ENCODE data around the gene GPSM1. TPM values are rescaled to one million over a fixed set of nuclear protein-coding genes. Genes with fewer than 3 reads are reported as not detected.
"Not testable (repeated sequence)": the region's sequence is repeated elsewhere in the genome, so short reads cannot be mapped to it uniquely, and the experiment has no call there.

The GPSM1 gene
- total RNA-seq, 6 experiments from 2014 or later, result 1.3 to 4.8 (median 4.1) TPM

DNA sequence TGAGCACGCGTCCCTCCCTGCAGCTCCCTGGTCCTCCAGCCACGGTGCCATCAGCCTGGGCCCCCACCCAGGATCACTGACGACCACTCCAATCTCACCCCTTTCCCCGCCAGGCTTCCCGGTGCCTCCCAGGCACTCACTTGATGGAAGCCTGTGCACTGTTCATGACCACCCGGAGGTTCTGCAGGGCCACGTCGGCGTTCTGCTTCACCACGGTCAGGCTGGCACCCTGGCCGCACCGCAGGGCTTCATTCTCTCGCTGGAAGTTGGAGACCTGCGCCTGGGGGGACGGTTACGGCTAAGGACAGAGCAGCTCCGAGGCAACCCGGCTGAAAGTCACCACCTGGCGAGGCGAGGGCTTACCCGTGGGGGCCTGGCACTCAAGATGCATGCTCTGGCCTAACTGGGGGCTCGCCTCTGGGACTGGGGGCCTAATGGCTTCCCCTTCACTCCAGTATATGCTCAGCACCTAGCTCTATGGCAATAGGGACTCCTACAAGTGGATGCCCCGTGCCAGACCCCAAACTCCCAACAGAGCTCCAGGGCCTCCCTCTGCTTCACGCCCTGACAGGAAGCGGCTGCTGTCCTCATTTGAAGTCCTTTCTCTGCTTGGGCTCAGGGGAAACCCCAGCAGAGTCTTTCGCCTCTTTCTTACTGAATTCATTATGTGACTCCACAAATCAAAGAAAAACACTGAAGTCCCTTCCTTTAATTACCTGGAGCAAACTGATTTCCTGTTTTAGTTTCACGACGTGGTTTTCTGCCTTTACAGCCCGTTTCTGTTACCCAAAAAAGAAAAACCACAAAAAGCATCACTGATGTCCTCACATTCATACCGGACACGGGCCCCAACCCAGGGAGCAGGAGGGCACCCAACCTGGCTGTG lies 76.8 kb downstream of the GPSM1 start:
- ATAC-seq (no peak), DNase-seq (no peak)
- WGBS (ENCODE audit: insufficient coverage, low coverage, low lambda C conversion rate, missing lambda C conversion rate), result 80% methylated on average over 15 of the region's 32 CpGs
- no peak for TF ChIP-seq POLR2A (IDR thresholded peaks at IDR 0.05)
- TF ChIP-seq, protein P1, sequence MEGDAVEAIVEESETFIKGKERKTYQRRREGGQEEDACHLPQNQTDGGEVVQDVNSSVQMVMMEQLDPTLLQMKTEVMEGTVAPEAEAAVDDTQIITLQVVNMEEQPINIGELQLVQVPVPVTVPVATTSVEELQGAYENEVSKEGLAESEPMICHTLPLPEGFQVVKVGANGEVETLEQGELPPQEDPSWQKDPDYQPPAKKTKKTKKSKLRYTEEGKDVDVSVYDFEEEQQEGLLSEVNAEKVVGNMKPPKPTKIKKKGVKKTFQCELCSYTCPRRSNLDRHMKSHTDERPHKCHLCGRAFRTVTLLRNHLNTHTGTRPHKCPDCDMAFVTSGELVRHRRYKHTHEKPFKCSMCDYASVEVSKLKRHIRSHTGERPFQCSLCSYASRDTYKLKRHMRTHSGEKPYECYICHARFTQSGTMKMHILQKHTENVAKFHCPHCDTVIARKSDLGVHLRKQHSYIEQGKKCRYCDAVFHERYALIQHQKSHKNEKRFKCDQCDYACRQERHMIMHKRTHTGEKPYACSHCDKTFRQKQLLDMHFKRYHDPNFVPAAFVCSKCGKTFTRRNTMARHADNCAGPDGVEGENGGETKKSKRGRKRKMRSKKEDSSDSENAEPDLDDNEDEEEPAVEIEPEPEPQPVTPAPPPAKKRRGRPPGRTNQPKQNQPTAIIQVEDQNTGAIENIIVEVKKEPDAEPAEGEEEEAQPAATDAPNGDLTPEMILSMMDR (IDR thresholded peaks at IDR 0.05), result no peak
- no peaks in the 10 kb centered on the region for H3K27me3 ChIP-seq
- no peak overlapping the region for H3K4me3 ChIP-seq
- H3K36me3 ChIP-seq, result peaks cover 0 to 40% (median 11%) of the 10 kb centered on the region in 4 donors
- intact Hi-C loops (cut with DNase I), result no loop called here
- no peak overlapping the region for H3K27ac ChIP-seq
- peaks cover 0 to 11% (median 2%) of the 10 kb centered on the region in 4 donors for H3K4me1 ChIP-seq
- H3K9me3 ChIP-seq, result no peaks in the 10 kb centered on the region

DNA sequence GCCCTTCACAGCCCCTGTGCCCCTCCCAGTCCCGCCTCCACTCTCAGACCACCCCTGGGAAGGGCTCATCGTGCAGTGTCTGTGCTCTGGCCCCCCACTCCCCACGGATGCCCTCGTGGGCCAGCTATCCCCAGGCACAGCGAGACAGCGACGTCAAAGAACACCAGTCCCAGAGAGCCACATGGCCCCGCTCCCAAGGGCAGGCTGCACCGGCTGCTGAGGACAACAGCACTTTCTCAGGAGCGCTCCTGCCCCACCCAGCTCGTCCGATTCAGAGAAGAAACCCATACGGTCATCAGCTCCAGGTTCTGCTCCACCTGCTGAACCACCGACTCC lies 77.4 kb downstream of the GPSM1 start:
- intact Hi-C loops (cut with DNase I), result no loop called here
- Histone ChIP-seq H3K4me3 (no peak overlapping the region), H3K9me3 (no peaks in the 10 kb centered on the region), H3K36me3 (peaks cover 0 to 40% (median 11%) of the 10 kb centered on the region in 4 donors), H3K27me3 (no peaks in the 10 kb centered on the region), H3K4me1 (peaks cover 0 to 15% (median 5%) of the 10 kb centered on the region in 4 donors), H3K27ac (no peak overlapping the region)
- ATAC-seq, result no peak
- WGBS (ENCODE audit: insufficient coverage, low coverage, low lambda C conversion rate, missing lambda C conversion rate), result 93% methylated on average over 7 of the region's 14 CpGs
- TF ChIP-seq, protein P1 (IDR thresholded peaks at IDR 0.05), result no peak
- no peak for TF ChIP-seq POLR2A (IDR thresholded peaks at IDR 0.05)
- no peak for DNase-seq

DNA sequence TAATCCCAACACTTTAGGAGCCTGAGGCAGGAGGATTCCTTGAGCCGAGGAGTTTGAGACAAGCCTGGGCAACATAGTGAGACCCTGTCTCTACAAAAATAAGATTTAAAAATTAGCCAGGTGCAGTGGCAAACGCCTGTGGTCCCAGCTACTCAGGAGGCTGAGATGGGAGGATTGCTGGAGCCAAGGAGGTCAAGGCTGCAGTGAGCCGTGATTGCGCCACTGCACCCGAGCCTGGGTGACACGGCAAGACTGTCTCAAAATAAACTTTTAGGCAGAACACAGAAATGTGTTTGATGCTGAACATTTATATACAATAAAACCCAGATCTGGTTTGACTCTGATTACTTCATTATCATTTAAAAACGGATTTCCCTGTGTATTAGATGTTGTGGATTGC lies 78.1 kb downstream of the GPSM1 start:
- peaks cover 0 to 40% (median 11%) of the 10 kb centered on the region in 4 donors for H3K36me3 ChIP-seq
- H3K27me3 ChIP-seq, result no peaks in the 10 kb centered on the region
- H3K4me3 ChIP-seq, result no peak overlapping the region
- DNase-seq (no peak), ATAC-seq (no peak)
- H3K9me3 ChIP-seq, result no peaks in the 10 kb centered on the region
- no peak overlapping the region for H3K27ac ChIP-seq
- 55% methylated on average over 4 of the region's 7 CpGs for WGBS (ENCODE audit: insufficient coverage, low coverage, low lambda C conversion rate, missing lambda C conversion rate)
- H3K4me1 ChIP-seq, result peaks cover 0 to 12% (median 5%) of the 10 kb centered on the region in 4 donors
- no peak for TF ChIP-seq POLR2A (IDR thresholded peaks at IDR 0.05)
- TF ChIP-seq, protein P1 (IDR thresholded peaks at IDR 0.05), result no peak
- intact Hi-C loops (cut with DNase I), result no loop called here

DNA sequence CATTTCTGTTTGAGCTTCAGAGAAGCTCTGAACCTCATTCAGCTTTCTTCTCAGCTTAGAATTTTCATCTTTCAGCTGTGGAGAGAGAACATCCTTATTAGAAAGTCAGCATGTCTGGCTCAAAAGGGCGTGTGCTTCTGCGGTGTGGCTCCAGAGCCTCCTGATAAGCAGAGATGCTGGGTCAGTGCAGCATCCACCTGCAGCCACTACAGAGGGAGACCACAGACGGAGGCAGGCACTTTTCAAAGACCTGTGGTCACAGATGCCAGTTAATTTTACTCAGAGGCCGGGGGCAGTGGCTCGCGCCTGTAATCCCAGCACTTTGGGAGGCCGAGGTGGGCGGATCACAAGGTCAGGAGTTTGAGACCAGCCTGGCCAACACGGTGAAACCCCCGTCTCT lies 78.6 kb downstream of the GPSM1 start:
- 77% methylated on average over 6 of the region's 10 CpGs for WGBS (ENCODE audit: insufficient coverage, low coverage, low lambda C conversion rate, missing lambda C conversion rate)
- DNase-seq; H3K4me1 ChIP-seq; ATAC-seq; H3K27me3 ChIP-seq; H3K9me3 ChIP-seq; H3K4me3 ChIP-seq; H3K27ac ChIP-seq; intact Hi-C loops (cut with DNase I): not testable (repeated sequence)
- H3K36me3 ChIP-seq, result peaks cover 0 to 40% (median 11%) of the 10 kb centered on the region in 4 donors

DNA sequence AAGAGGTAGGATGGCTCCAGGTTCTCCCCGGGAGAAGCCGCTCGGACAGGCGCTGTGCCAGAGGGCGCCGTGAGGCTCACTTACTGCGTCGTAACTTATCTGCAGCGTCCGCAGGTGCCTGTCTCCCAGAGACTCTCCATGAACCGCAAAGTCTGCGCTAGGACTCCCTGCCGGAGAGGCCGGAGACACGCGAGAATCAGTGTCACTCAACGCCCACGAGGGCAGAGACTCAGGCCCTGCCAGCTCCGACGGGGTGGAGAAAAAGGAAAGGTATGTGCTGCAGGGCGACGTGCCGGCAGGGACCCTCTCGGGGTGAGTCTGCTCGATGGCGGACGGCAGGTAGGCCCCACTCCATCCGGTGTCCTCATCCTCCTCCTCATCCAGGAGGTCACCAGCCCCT lies 79.7 kb downstream of the GPSM1 start:
- ATAC-seq; intact Hi-C loops (cut with DNase I); H3K27me3 ChIP-seq; H3K9me3 ChIP-seq; DNase-seq; H3K4me3 ChIP-seq; H3K27ac ChIP-seq: not testable (repeated sequence)
- WGBS (ENCODE audit: insufficient coverage, low coverage, low lambda C conversion rate, missing lambda C conversion rate), result no CpG with 5 or more reads among the region's 28 CpGs
- Histone ChIP-seq H3K4me1 (peaks cover 0 to 19% (median 8%) of the 10 kb centered on the region in 4 donors), H3K36me3 (peaks cover 0 to 36% (median 11%) of the 10 kb centered on the region in 4 donors)
